Natural killer cell (primary cell): ENCODE measurements around the gene PAQR3. TPM values are rescaled to one million over a fixed set of nuclear protein-coding genes. Genes with fewer than 3 reads are reported as not detected.

Experiments used
- ATAC-seq, 3 donors: fragments of 150-1000 bp in 2 of 3; fragments of 200-7000 bp in 1 of 3; cut with Tn5 transposase; 1 replicate in 1 of 3; 2 replicates in 2 of 3; pipeline ENCODE4 v1.10.0; 2021; ENCODE audit warnings: mild to moderate bottlenecking in 2 of 3, moderate library complexity in 2 of 3
- DNase-seq, 2 donors: peaks; one replicate each; pipeline versions ENCODE4 v3.0.0 to v3.0.0-alpha.2; 2013 to 2021; ENCODE audit warnings: mixed read lengths in 1 of 2
- H3K27ac ChIP-seq: one replicate; pipeline ENCODE4 v1.5.1; 2013; ENCODE audit warnings: mild to moderate bottlenecking, low read length
- H3K27me3 ChIP-seq: one replicate; pipeline ENCODE4 v1.6.1; 2013; ENCODE audit warnings: low read length; ENCODE audit not compliant: control insufficient read depth, insufficient read depth
- H3K36me3 ChIP-seq: one replicate; pipeline ENCODE4 v1.6.1; 2013; ENCODE audit warnings: low read length; ENCODE audit not compliant: control insufficient read depth, insufficient read depth
- H3K4me1 ChIP-seq: one replicate; pipeline ENCODE4 v1.6.1; 2013; ENCODE audit warnings: low read length; ENCODE audit not compliant: control insufficient read depth, insufficient read depth
- H3K4me3 ChIP-seq: one replicate; pipeline ENCODE4 v1.5.1; 2013; ENCODE audit warnings: low read length
- H3K9me3 ChIP-seq: one replicate; pipeline ENCODE4 v1.6.1; 2013; ENCODE audit warnings: low read length; ENCODE audit not compliant: control insufficient read depth, insufficient read depth
- H3K27ac Mint-ChIP-seq, 2 donors: one replicate each; pipeline ENCODE4 v1.8.0; 2022; ENCODE audit warnings: mild to moderate bottlenecking in 2 of 2, mixed read lengths in 2 of 2, moderate library complexity in 1 of 2
- H3K27me3 Mint-ChIP-seq, 2 donors: one replicate each; pipeline ENCODE4 v1.8.0; 2022; ENCODE audit warnings: low read depth in 2 of 2, mixed read lengths in 2 of 2
- H3K36me3 Mint-ChIP-seq: one replicate; pipeline ENCODE4 v1.8.0; 2022; ENCODE audit warnings: mixed read lengths
- H3K4me1 Mint-ChIP-seq, 2 donors: one replicate each; pipeline ENCODE4 v1.8.0; 2022; ENCODE audit warnings: mixed read lengths in 2 of 2
- H3K4me3 Mint-ChIP-seq: one replicate; pipeline ENCODE4 v1.8.0; 2022; ENCODE audit warnings: mild to moderate bottlenecking, moderate library complexity, mixed read lengths
- H3K9me3 Mint-ChIP-seq, 2 donors: one replicate each; pipeline ENCODE4 v1.8.0; 2022; ENCODE audit warnings: mixed read lengths in 2 of 2
- CTCF ChIP-seq: fragments of 200-600 bp; IDR thresholded peaks from one replicate; pipeline ENCODE4 v1.8.0; 2022; ENCODE audit warnings: antibody characterized with exemption
- WGBS: methylation state at CpG from one replicate; pipeline ENCODE4 v1.1.7; 2013; ENCODE audit warnings: missing lambda C conversion rate; ENCODE audit not compliant: insufficient coverage; 5-methylcytosine and 5-hydroxymethylcytosine counted together
- intact Hi-C: fragments of 100-400 bp; cut with micrococcal nuclease; formaldehyde crosslinking; loops from one replicate; pipeline ENCODE4 v1.14.2; 2022
- total RNA-seq, 4 donors: library from RNA; stranded (reverse); fragments of 120-200 nt in 1 of 4; gene quantifications; one replicate each; pipeline versions ENCODE4 v1.2.3 to v1.2.4, GENCODE V29; 2013 to 2022

Gene PAQR3
- total RNA-seq: 10 to 100 TPM; 23.7 to 31.7 (median 24.2) TPM
- 24.8 TPM for total RNA-seq (2013)

GRCh38 chr4:78938868-78939666 lies at the start of gene PAQR3:
Gene PAQR3 (minus strand): TSS chr4:78939438. CDS start chr4:78939224, 214 bp downstream.
- DNase-seq: peak; percentile 86 to 92
- no peaks in the 10 kb centered on the region for H3K36me3 Mint-ChIP-seq
- peak within 1 kb of the TSS; percentile 82 to 99 for H3K27ac Mint-ChIP-seq
- H3K4me1 ChIP-seq: peaks cover 15% of the 10 kb centered on the region
- intact Hi-C loops: no loop called here
- no peak for TF ChIP-seq CTCF
- peak within 1 kb of the TSS; percentile 95 for H3K4me3 Mint-ChIP-seq
- no peaks in the 10 kb centered on the region for H3K27me3 ChIP-seq
- no peaks in the 10 kb centered on the region for H3K9me3 ChIP-seq
- peak within 1 kb of the TSS; percentile 96 for H3K4me3 ChIP-seq
- ATAC-seq: peak; percentile 96 to 99 (median 97)
- no peaks in the 10 kb centered on the region for H3K36me3 ChIP-seq
- H3K9me3 Mint-ChIP-seq: no peaks in the 10 kb centered on the region
- H3K27ac ChIP-seq: peak within 1 kb of the TSS; percentile 62
- WGBS: under 1% methylated on average over 77 of the region's 77 CpGs
- peaks cover 19 to 25% of the 10 kb centered on the region in 2 donors for H3K27me3 Mint-ChIP-seq
- peaks cover 25 to 33% of the 10 kb centered on the region in 2 donors for H3K4me1 Mint-ChIP-seq

- Mint-ChIP-seq H3K4me1 (no peaks in the 10 kb centered on the region), H3K27ac (no peak overlapping the region), H3K36me3 (no peaks in the 10 kb centered on the region), H3K27me3 (peaks cover 0 to 3% of the 10 kb centered on the region in 2 donors), H3K4me3 (no peak overlapping the region), H3K9me3 (no peaks in the 10 kb centered on the region)
- Histone ChIP-seq H3K4me1 (no peaks in the 10 kb centered on the region), H3K27ac (no peak overlapping the region), H3K36me3 (no peaks in the 10 kb centered on the region), H3K4me3 (no peak overlapping the region), H3K9me3 (no peaks in the 10 kb centered on the region), H3K27me3 (no peaks in the 10 kb centered on the region)
- no peak for TF ChIP-seq CTCF
- intact Hi-C loops: no loop called here
- WGBS: 100% methylated on average over 1 of the region's 1 CpG
- ATAC-seq (no peak), DNase-seq (no peak)
These were observed 48.4 kb upstream of the PAQR3 start for GRCh38 chr4:78987683-78988082.

GRCh38 chr4:78984593-78984992 lies 45.4 kb upstream of the PAQR3 start:
- Histone ChIP-seq H3K4me1 (no peaks in the 10 kb centered on the region), H3K27ac (no peak overlapping the region), H3K9me3 (peaks cover 3% of the 10 kb centered on the region), H3K36me3 (no peaks in the 10 kb centered on the region), H3K4me3 (no peak overlapping the region), H3K27me3 (no peaks in the 10 kb centered on the region)
- ATAC-seq (no peak), DNase-seq (no peak)
- H3K27ac Mint-ChIP-seq: no peak overlapping the region
- no peaks in the 10 kb centered on the region for H3K4me1 Mint-ChIP-seq
- no peak overlapping the region for H3K4me3 Mint-ChIP-seq
- no peak for TF ChIP-seq CTCF
- peaks cover 0 to 2% of the 10 kb centered on the region in 2 donors for H3K9me3 Mint-ChIP-seq
- H3K36me3 Mint-ChIP-seq: no peaks in the 10 kb centered on the region
- no peaks in the 10 kb centered on the region for H3K27me3 Mint-ChIP-seq
- WGBS: 58% methylated on average over 2 of the region's 2 CpGs
- intact Hi-C loops: no loop called here
